Fibroblast of lung (primary cell): ENCODE measurements around the gene BCL11A. TPM values are rescaled to one million over a fixed set of nuclear protein-coding genes. Genes with fewer than 3 reads are reported as not detected.

Experiments used
- DNase-seq, 2 donors: peaks; one replicate each; pipeline versions ENCODE4 v3.0.0 to v3.0.0-alpha.2; 2010; ENCODE audit warnings: low read depth in 2 of 2
- H2AFZ ChIP-seq: 2 replicates; pipeline ENCODE4 v1.5.1; 2012; ENCODE audit warnings: low read length, control low read depth, inconsistent platforms
- H3K27ac ChIP-seq: 2 replicates; pipeline ENCODE4 v1.5.1; 2011; ENCODE audit warnings: low read length, control low read depth; ENCODE audit not compliant: insufficient read depth
- H3K27me3 ChIP-seq: 2 replicates; pipeline ENCODE4 v1.5.1; 2011; ENCODE audit warnings: mild to moderate bottlenecking, low read length; ENCODE audit not compliant: control insufficient read depth, insufficient read depth
- H3K36me3 ChIP-seq: 2 replicates; pipeline ENCODE4 v1.5.1; 2011; ENCODE audit warnings: low read length; ENCODE audit not compliant: control insufficient read depth, insufficient read depth
- H3K4me1 ChIP-seq: 2 replicates; pipeline ENCODE4 v1.5.1; 2011; ENCODE audit warnings: low read length; ENCODE audit not compliant: control insufficient read depth, insufficient read depth; ENCODE audit errors: extremely low read depth
- H3K4me2 ChIP-seq: 2 replicates; pipeline ENCODE4 v1.5.1; 2011; ENCODE audit warnings: low read length, control low read depth; ENCODE audit not compliant: insufficient read depth; ENCODE audit errors: extremely low read depth
- H3K4me3 ChIP-seq, 4 experiments: fragments of 200-600 bp in 1 of 4; sonication (generic) in 1 of 4; replicated peaks in 1 of 4; 2 replicates each; pipeline ENCODE4 v1.5.1; 2011 to 2016; ENCODE audit warnings: low read length in 4 of 4, low read depth in 3 of 4, mild to moderate bottlenecking in 3 of 4, control low read depth in 2 of 4, inconsistent platforms in 1 of 4, mixed read lengths in 1 of 4; ENCODE audit not compliant: insufficient read depth in 1 of 4; ENCODE audit errors: control extremely low read depth in 1 of 4
- H3K79me2 ChIP-seq: 2 replicates; pipeline ENCODE4 v1.5.1; 2012; ENCODE audit warnings: mild to moderate bottlenecking, low read length, inconsistent platforms; ENCODE audit not compliant: control insufficient read depth, insufficient read depth
- H3K9ac ChIP-seq: 2 replicates; pipeline ENCODE4 v1.5.1; 2011; ENCODE audit warnings: mild to moderate bottlenecking, low read length, control low read depth; ENCODE audit not compliant: insufficient read depth
- H3K9me3 ChIP-seq: 2 replicates; pipeline ENCODE4 v1.5.1; 2012; ENCODE audit warnings: low read depth, low read length; ENCODE audit not compliant: control insufficient read depth, insufficient read depth
- H4K20me1 ChIP-seq: 2 replicates; pipeline ENCODE4 v1.5.1; 2011; ENCODE audit warnings: low read length; ENCODE audit not compliant: control insufficient read depth, insufficient read depth; ENCODE audit errors: extremely low read depth
- CTCF ChIP-seq, 2 donors: IDR thresholded peaks in 1 of 2; conservative IDR thresholded peaks in 1 of 2; 1 replicate in 1 of 2; 2 replicates in 1 of 2; pipeline ENCODE4 v1.5.1; 2011 to 2012; ENCODE audit warnings: low read length in 2 of 2, control low read depth in 1 of 2, inconsistent platforms in 1 of 2, low read depth in 1 of 2, mild to moderate bottlenecking in 1 of 2
- EZH2 ChIP-seq: IDR thresholded peaks from 2 replicates; pipeline ENCODE4 v1.5.1; 2012; ENCODE audit warnings: low read length, control low read depth, mild to moderate bottlenecking; ENCODE audit errors: missing control alignments
- polyA plus RNA-seq, 2 donors: library from polyadenylated mRNA; depleted of rRNA in 1 of 2; stranded (reverse) in 1 of 2; unstranded in 1 of 2; fragments of >200 nt; gene quantifications; 2 replicates each; pipeline ENCODE4 v1.2.1, GENCODE V29; 2011 to 2012; ENCODE audit warnings: missing spikeins in 1 of 2
- total RNA-seq: library from RNA; depleted of rRNA; stranded (reverse); fragments of >200 nt; gene quantifications from 2 replicates; pipeline ENCODE4 v1.2.1, GENCODE V29; 2014

BCL11A gene
- total and polyA plus RNA-seq, 2 donors (not counting 1 experiment from before 2014, with no cell fraction given): 0.09 to 0.17 TPM

DNA sequence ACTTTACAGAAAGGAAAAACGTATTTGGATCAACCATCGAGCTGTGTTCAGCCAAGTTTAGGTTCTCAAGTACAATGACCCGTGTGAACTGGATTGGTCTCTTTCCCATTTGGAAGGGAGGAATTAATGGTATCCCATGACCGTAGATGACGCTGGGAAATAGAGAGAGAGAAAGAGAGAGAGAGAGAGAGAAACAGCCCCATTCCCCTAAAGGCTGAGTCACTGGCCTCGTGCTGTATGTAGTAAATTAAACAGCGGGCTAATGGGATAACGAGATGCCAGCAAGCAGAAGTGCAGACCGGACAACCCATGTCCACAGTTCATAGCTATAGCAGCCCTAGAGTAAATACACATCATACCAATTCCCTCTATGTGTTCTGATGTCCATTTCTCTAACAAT lies 99.6 kb downstream of the BCL11A start:
- TF ChIP-seq EZH2 (no peak), CTCF (conservative IDR thresholded peaks at IDR 0.05 in 1 of 2, IDR thresholded peaks at IDR 0.05 in 1 of 2; ENCODE audit: low read depth in 1 of 2, low read length in 2 of 2) (no peak)
- H3K36me3 ChIP-seq: no peaks in the 10 kb centered on the region
- no peak for DNase-seq
- no peaks in the 10 kb centered on the region for H3K27me3 ChIP-seq
- no peaks in the 10 kb centered on the region for H4K20me1 ChIP-seq
- H2AFZ ChIP-seq: no peak overlapping the region
- H3K9me3 ChIP-seq: no peaks in the 10 kb centered on the region
- H3K27ac ChIP-seq: no peak overlapping the region
- H3K4me2 ChIP-seq: no peak overlapping the region
- H3K4me3 ChIP-seq: no peak overlapping the region
- no peak overlapping the region for H3K9ac ChIP-seq
- no peaks in the 10 kb centered on the region for H3K4me1 ChIP-seq
- H3K79me2 ChIP-seq: no peaks in the 10 kb centered on the region

GRCh38 chr2:60453301-60453700 lies 100.2 kb downstream of the BCL11A start:
- no peak overlapping the region for H3K9ac ChIP-seq
- H4K20me1 ChIP-seq: no peaks in the 10 kb centered on the region
- no peak overlapping the region for H3K4me3 ChIP-seq
- no peak for DNase-seq
- no peaks in the 10 kb centered on the region for H3K4me1 ChIP-seq
- no peak overlapping the region for H2AFZ ChIP-seq
- H3K4me2 ChIP-seq: no peak overlapping the region
- no peaks in the 10 kb centered on the region for H3K9me3 ChIP-seq
- H3K79me2 ChIP-seq: no peaks in the 10 kb centered on the region
- no peaks in the 10 kb centered on the region for H3K36me3 ChIP-seq
- H3K27me3 ChIP-seq: no peaks in the 10 kb centered on the region
- TF ChIP-seq EZH2 (no peak), CTCF (conservative IDR thresholded peaks at IDR 0.05 in 1 of 2, IDR thresholded peaks at IDR 0.05 in 1 of 2; ENCODE audit: low read depth in 1 of 2, low read length in 2 of 2) (no peak)
- H3K27ac ChIP-seq: no peak overlapping the region

- Histone ChIP-seq H3K27me3 (no peaks in the 10 kb centered on the region), H3K9ac (no peak overlapping the region), H3K4me1 (no peaks in the 10 kb centered on the region), H3K9me3 (no peaks in the 10 kb centered on the region), H2AFZ (no peak overlapping the region), H4K20me1 (no peaks in the 10 kb centered on the region), H3K27ac (no peak overlapping the region), H3K79me2 (no peaks in the 10 kb centered on the region), H3K4me3 (no peak overlapping the region), H3K36me3 (no peaks in the 10 kb centered on the region), H3K4me2 (no peak overlapping the region)
- no peak for DNase-seq
- no peak for TF ChIP-seq EZH2
Observed at GRCh38 chr2:60450488-60450887, 103.0 kb downstream of the BCL11A start.
